H1 (cell line): ENCODE measurements around the gene APOBR. TPM values are rescaled to one million over a fixed set of nuclear protein-coding genes. Genes with fewer than 3 reads are reported as not detected.

Experiments
- CTCF ChIA-PET: fragments of 300-600 bp; sonication (Branson Sonifier 250); formaldehyde crosslinking; loops from one replicate; lab custom pipeline; 2021; ENCODE audit not compliant: partially characterized antibody; lab: Charles Lee
- POLR2A ChIA-PET: fragments of 300-600 bp; sonication (Branson Sonifier 250); formaldehyde crosslinking; loops from one replicate; lab custom pipeline; 2021; ENCODE audit warnings: inconsistent platforms; ENCODE audit not compliant: partially characterized antibody; lab: Charles Lee
- DNase-seq, 2 experiments: peaks; one replicate each; pipeline versions ENCODE4 v3.0.0 to v3.0.0-alpha.2; 2010 to 2022; ENCODE audit warnings: low spot score in 2 of 2, low read depth in 1 of 2, mixed read lengths in 1 of 2
- FAIRE-seq: peaks from 2 replicates; lab custom pipeline; 2011; peaks lifted over from hg19 to GRCh38; lab: Jason Lieb, UNC
- H2AFZ ChIP-seq: 2 replicates; pipeline ENCODE4 v1.8.1; 2012; ENCODE audit warnings: low read length, inconsistent platforms
- H2AK5ac ChIP-seq: 2 replicates; pipeline ENCODE4 v1.6.1; 2013; ENCODE audit warnings: low read depth, low read length
- H2BK120ac ChIP-seq: replicated peaks from 2 replicates; pipeline ENCODE3; 2013; ENCODE audit warnings: low read depth, low read length, inconsistent platforms
- H2BK12ac ChIP-seq: 2 replicates; pipeline ENCODE4 v1.6.1; 2013; ENCODE audit warnings: low read depth, low read length
- H2BK15ac ChIP-seq: 2 replicates; pipeline ENCODE4 v1.6.1; 2013; ENCODE audit warnings: low read length
- H2BK20ac ChIP-seq: 2 replicates; pipeline ENCODE4 v1.6.1; 2013; ENCODE audit warnings: low read length
- H2BK5ac ChIP-seq: 2 replicates; pipeline ENCODE4 v1.6.1; 2013; ENCODE audit warnings: low read depth, low read length
- H3K14ac ChIP-seq: 2 replicates; pipeline ENCODE4 v1.6.1; 2013; ENCODE audit warnings: inconsistent platforms; ENCODE audit not compliant: insufficient read length
- H3K18ac ChIP-seq: 2 replicates; pipeline ENCODE4 v1.6.1; 2013; ENCODE audit warnings: low read length; ENCODE audit errors: extremely low read depth
- H3K23ac ChIP-seq: 2 replicates; pipeline ENCODE4 v1.6.1; 2013; ENCODE audit warnings: inconsistent platforms; ENCODE audit not compliant: insufficient read length
- H3K23me2 ChIP-seq: 2 replicates; pipeline ENCODE4 v1.6.1; 2013; ENCODE audit warnings: low read depth, low read length
- H3K27ac ChIP-seq: 2 replicates; pipeline ENCODE4 v1.6.1; 2011; ENCODE audit warnings: low read depth, low read length, inconsistent platforms
- H3K27me3 ChIP-seq, 4 experiments: replicated peaks in 1 of 4; 1 replicate in 1 of 4; 2 replicates in 3 of 4; pipeline versions ENCODE4 v1.6.1 to v1.8.1; 2011 to 2013; ENCODE audit warnings: low read length in 3 of 4, mild to moderate bottlenecking in 3 of 4, inconsistent platforms in 2 of 4, mixed read lengths in 2 of 4, moderate library complexity in 1 of 4; ENCODE audit not compliant: control insufficient read depth in 3 of 4, insufficient read depth in 3 of 4; ENCODE audit errors: extremely low read depth in 1 of 4
- H3K36me3 ChIP-seq, 4 experiments: 2 replicates each; pipeline versions ENCODE4 v1.6.1 to v1.8.1; 2011 to 2013; ENCODE audit warnings: mild to moderate bottlenecking in 4 of 4, low read length in 3 of 4, moderate library complexity in 2 of 4, control low read depth in 1 of 4, inconsistent platforms in 1 of 4; ENCODE audit not compliant: insufficient read depth in 4 of 4, control insufficient read depth in 2 of 4
- H3K4ac ChIP-seq: replicated peaks from 2 replicates; pipeline ENCODE3; 2013; ENCODE audit warnings: low read length, low read depth, mixed read lengths, inconsistent platforms; ENCODE audit not compliant: insufficient read length
- H3K4me1 ChIP-seq, 4 experiments: replicated peaks in 1 of 4; 1 replicate in 1 of 4; 2 replicates in 3 of 4; pipeline versions ENCODE4 v1.6.1 to v1.8.1; 2011 to 2013; ENCODE audit warnings: low read length in 3 of 4, inconsistent platforms in 2 of 4, mixed read lengths in 1 of 4; ENCODE audit not compliant: insufficient read depth in 4 of 4, control insufficient read depth in 3 of 4
- H3K4me2 ChIP-seq, 2 experiments: 2 replicates each; pipeline versions ENCODE4 v1.6.1 to v1.8.1; 2011 to 2013; ENCODE audit warnings: low read depth in 2 of 2, low read length in 2 of 2, control low read depth in 1 of 2, inconsistent platforms in 1 of 2, mild to moderate bottlenecking in 1 of 2; ENCODE audit not compliant: insufficient read depth in 1 of 2
- H3K4me3 ChIP-seq, 4 experiments: fragments of 200-600, 300-600 bp in 1 of 4; sonication (generic), shearing (Covaris generic), sonication (Bioruptor Twin) in 1 of 4; 2 replicates each; pipeline versions ENCODE4 v1.5.1 to v1.8.1; 2011 to 2016; ENCODE audit warnings: low read length in 4 of 4, low read depth in 3 of 4, control low read depth in 2 of 4, inconsistent platforms in 2 of 4, mild to moderate bottlenecking in 2 of 4, mixed read lengths in 1 of 4, moderate library complexity in 1 of 4; ENCODE audit not compliant: insufficient read depth in 2 of 4; ENCODE audit errors: extremely low read depth in 1 of 4
- H3K56ac ChIP-seq: replicated peaks from 2 replicates; pipeline ENCODE3; 2013; ENCODE audit warnings: low read depth, mild to moderate bottlenecking, mixed read lengths, low read length, inconsistent platforms; ENCODE audit not compliant: insufficient read length
- H3K79me1 ChIP-seq: 2 replicates; pipeline ENCODE4 v1.6.1; 2013; ENCODE audit warnings: low read depth, low read length, control low read depth
- H3K79me2 ChIP-seq, 2 experiments: 2 replicates each; pipeline versions ENCODE4 v1.6.1 to v1.8.1; 2012 to 2013; ENCODE audit warnings: low read length in 2 of 2, mild to moderate bottlenecking in 2 of 2, inconsistent platforms in 1 of 2; ENCODE audit not compliant: insufficient read depth in 2 of 2, control insufficient read depth in 1 of 2
- H3K9ac ChIP-seq, 4 experiments: replicated peaks in 1 of 4; 1 replicate in 1 of 4; 2 replicates in 3 of 4; pipeline versions ENCODE4 v1.6.1 to v1.8.1; 2011 to 2013; ENCODE audit warnings: low read depth in 3 of 4, low read length in 3 of 4, control low read depth in 2 of 4, mild to moderate bottlenecking in 2 of 4, moderate library complexity in 2 of 4, inconsistent platforms in 1 of 4; ENCODE audit errors: extremely low read depth in 1 of 4
- H3K9me3 ChIP-seq, 2 experiments: 2 replicates each; pipeline versions ENCODE4 v1.6.1 to v1.8.1; 2012 to 2013; ENCODE audit warnings: mild to moderate bottlenecking in 2 of 2, moderate library complexity in 2 of 2, control low read depth in 1 of 2, inconsistent platforms in 1 of 2, low read depth in 1 of 2, low read length in 1 of 2, mixed read lengths in 1 of 2; ENCODE audit not compliant: insufficient read depth in 2 of 2
- H4K20me1 ChIP-seq, 2 experiments: replicated peaks in 1 of 2; 2 replicates each; pipeline versions ENCODE3 to v1.8.1; 2011 to 2013; ENCODE audit warnings: inconsistent platforms in 2 of 2, low read length in 2 of 2, mild to moderate bottlenecking in 1 of 2; ENCODE audit not compliant: insufficient read depth in 2 of 2, control insufficient read depth in 1 of 2
- H4K5ac ChIP-seq: 2 replicates; pipeline ENCODE4 v1.6.1; 2013; ENCODE audit warnings: low read length, low read depth, mixed read lengths, inconsistent platforms; ENCODE audit not compliant: insufficient read length
- H4K8ac ChIP-seq: 2 replicates; pipeline ENCODE4 v1.8.0; 2013; ENCODE audit warnings: mild to moderate bottlenecking, moderate library complexity, low read length, inconsistent platforms; ENCODE audit not compliant: insufficient read depth; ENCODE audit errors: extremely low read depth
- H4K91ac ChIP-seq: replicated peaks from 2 replicates; pipeline ENCODE3; 2013; ENCODE audit warnings: low read length, mixed read lengths, inconsistent platforms; ENCODE audit not compliant: insufficient read length
- BCL11A ChIP-seq, 2 experiments: IDR thresholded peaks; one replicate each; pipeline ENCODE4 v1.6.1; 2011; ENCODE audit warnings: low read depth in 2 of 2, low read length in 2 of 2, mild to moderate bottlenecking in 2 of 2
- CBX8 ChIP-seq: fragments of 300-800, 300-1000 bp; sonication (generic); IDR thresholded peaks from 2 replicates; pipeline ENCODE4 v1.7.1; 2016; ENCODE audit warnings: low read depth, low read length, borderline replicate concordance
- CEBPB ChIP-seq: IDR thresholded peaks from 2 replicates; pipeline ENCODE4 v1.6.1; 2012; ENCODE audit warnings: low read depth, low read length
- CHD1 ChIP-seq: IDR thresholded peaks from 2 replicates; pipeline ENCODE4 v1.6.1; 2012; ENCODE audit warnings: low read depth, low read length, improper control_type of control experiment
- EP300 ChIP-seq, 2 experiments: IDR thresholded peaks; 1 replicate in 1 of 2; 2 replicates in 1 of 2; pipeline ENCODE4 v1.6.1; 2011 to 2012; ENCODE audit warnings: low read depth in 2 of 2, low read length in 2 of 2, mild to moderate bottlenecking in 2 of 2, borderline replicate concordance in 1 of 2, inconsistent platforms in 1 of 2, moderate library complexity in 1 of 2
- KDM1A ChIP-seq: fragments of 200-600, 300-600 bp; sonication (generic); IDR thresholded peaks from 2 replicates; pipeline ENCODE4 v1.7.1; 2016; ENCODE audit warnings: mild to moderate bottlenecking, low read length, borderline replicate concordance
- KDM4A ChIP-seq: IDR thresholded peaks from one replicate; pipeline ENCODE4 v1.7.1; 2012; ENCODE audit warnings: low read depth, mild to moderate bottlenecking, moderate library complexity, low read length, inconsistent platforms; ENCODE audit not compliant: severe bottlenecking
- KDM5A ChIP-seq: fragments of 200-600 bp; IDR thresholded peaks from 2 replicates; pipeline ENCODE4 v1.7.1; 2012; ENCODE audit warnings: mild to moderate bottlenecking, low read length, inconsistent platforms, mixed read lengths
- MAFK ChIP-seq: IDR thresholded peaks from 2 replicates; pipeline ENCODE4 v1.6.1; 2012; ENCODE audit warnings: low read depth, mild to moderate bottlenecking, improper control_type of control experiment, low read length
- PHF8 ChIP-seq: fragments of 200-600 bp; sonication (generic); conservative IDR thresholded peaks from 2 replicates; pipeline ENCODE4 v1.7.1; 2012; ENCODE audit warnings: low read depth, mild to moderate bottlenecking, inconsistent platforms, low read length, moderate library complexity
- SIX5 ChIP-seq: IDR thresholded peaks from 2 replicates; pipeline ENCODE4 v1.6.1; 2011; ENCODE audit warnings: mild to moderate bottlenecking, low read depth, low read length
- SP4 ChIP-seq: IDR thresholded peaks from 2 replicates; pipeline ENCODE4 v1.6.1; 2012; ENCODE audit warnings: low read length, inconsistent platforms
- WGBS, 2 experiments: shearing (Covaris generic) in 1 of 2; methylation state at CpG; one replicate each; pipeline versions ENCODE4 v1.1.6 to v1.1.7; 2013 to 2015; ENCODE audit warnings: low lambda C conversion rate in 2 of 2, mixed read lengths in 2 of 2, inconsistent platforms in 1 of 2, low coverage in 1 of 2, missing lambda C conversion rate in 1 of 2; ENCODE audit not compliant: insufficient replicate concordance in 2 of 2, insufficient coverage in 1 of 2, insufficient read length in 1 of 2; ENCODE audit errors: extremely low coverage in 1 of 2, missing lambda C conversion rate in 1 of 2; 5-methylcytosine and 5-hydroxymethylcytosine counted together
- polyA plus RNA-seq, 7 experiments: library from polyadenylated mRNA; depleted of rRNA in 3 of 7; stranded (reverse) in 5 of 7; unstranded in 2 of 7; fragments of >200 nt in 5 of 7; fragments of 200-250 nt in 2 of 7; gene quantifications; 1 replicate in 5 of 7; 2 replicates in 1 of 7; 4 replicates in 1 of 7; pipeline versions ENCODE4 v1.2.1 to v1.2.3, GENCODE V29; 2011 to 2013; ENCODE audit warnings: missing spikeins in 2 of 7, mixed read lengths in 2 of 7
- total RNA-seq: library from RNA; stranded (reverse); fragmentation: NEBNext Ultra II Directional; extraction: Animal tissue kit (Norgen Biotek cat#: 25700); gene quantifications from 2 replicates; pipeline ENCODE4 v1.2.1, GENCODE V29; 2021

The APOBR gene
- total and polyA plus RNA-seq, 2 of the 8 experiments (the other 6 are each of a cell fraction or from before 2014, with no cell fraction given), result not detected

DNA sequence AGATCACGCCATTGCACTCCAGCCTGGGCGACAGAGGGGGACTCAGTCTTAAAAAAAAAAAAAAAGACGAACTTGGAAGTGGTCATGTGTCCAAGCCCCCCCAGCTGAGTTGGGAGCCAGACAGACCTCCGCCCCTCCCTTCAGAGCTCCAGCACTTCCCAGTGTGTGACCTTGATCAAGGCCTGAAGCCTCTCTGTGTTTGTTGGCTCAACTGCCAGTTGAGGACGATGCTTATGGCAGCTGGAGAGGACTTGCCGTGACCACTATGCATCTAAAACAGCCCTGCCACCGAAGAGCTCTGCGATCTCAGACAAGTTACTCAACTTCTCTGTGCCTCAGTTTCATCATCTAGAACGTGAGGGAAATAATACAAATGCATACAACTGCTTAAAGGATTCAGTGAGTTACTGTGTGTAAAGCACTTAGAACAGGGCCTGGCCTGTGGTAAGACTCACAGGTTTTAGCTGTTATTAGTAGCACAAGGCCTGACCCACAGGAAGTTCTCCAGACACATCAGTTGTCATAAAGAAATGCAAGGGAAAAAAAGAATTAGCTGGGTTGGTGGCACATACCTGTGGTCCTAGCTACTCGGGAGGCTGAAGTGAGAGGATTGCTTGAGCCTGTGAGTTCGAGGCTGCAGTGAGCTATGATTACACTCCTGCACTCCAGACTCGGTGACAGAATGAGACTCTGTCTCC is 19.2 kb downstream of the APOBR start:
- Histone ChIP-seq H2AK5ac (no peak overlapping the region), H3K4me2 (no peak overlapping the region), H2BK120ac (no peak overlapping the region), H4K8ac (no peak overlapping the region), H4K91ac (no peak overlapping the region), H3K23me2 (no peaks in the 10 kb centered on the region), H3K36me3 (no peaks in the 10 kb centered on the region), H3K4ac (no peak overlapping the region), H3K18ac (no peak overlapping the region), H3K79me2 (no peaks in the 10 kb centered on the region), H3K27me3 (no peaks in the 10 kb centered on the region), H4K5ac (no peak overlapping the region), H3K9ac (no peak overlapping the region), H3K9me3 (no peaks in the 10 kb centered on the region), H2BK20ac (no peak overlapping the region), H2AFZ (no peak overlapping the region), H3K14ac (no peak overlapping the region), H2BK5ac (no peak overlapping the region), H2BK12ac (no peak overlapping the region), H3K23ac (no peak overlapping the region), H3K27ac (no peak overlapping the region), H3K79me1 (no peaks in the 10 kb centered on the region), H2BK15ac (no peak overlapping the region), H4K20me1 (no peaks in the 10 kb centered on the region), H3K56ac (no peak overlapping the region), H3K4me3 (no peak overlapping the region), H3K4me1 (no peaks in the 10 kb centered on the region)
- DNase-seq (no peak), FAIRE-seq (no peak)
- WGBS, 2 experiments, result 88% methylated on average over 7 of the region's 12 CpGs; no CpG with 5 or more reads in 1 of the 2 experiments
- ChIA-PET CTCF (interaction anchor here (0.8 to 1.2 kb wide), 2 partner anchors 23 to 102 kb away, joined by 3 read pairs; no protein-coding TSS in a partner anchor), POLR2A (no interaction called here)
- TF ChIP-seq PHF8 (no peak), SP4 (no peak), KDM4A (no peak), CEBPB (no peak), EP300 (IDR thresholded peaks at IDR 0.05; ENCODE audit: borderline replicate concordance in 1 of 2, low read depth in 2 of 2, low read length in 2 of 2) (no peak), CHD1 (no peak), MAFK (no peak), BCL11A (IDR thresholded peaks at IDR 0.05; ENCODE audit: low read depth in 2 of 2, low read length in 2 of 2) (no peak), CBX8 (no peak), SIX5 (no peak), KDM1A (no peak), KDM5A (no peak)
